GM18858 (cell line): ENCODE results near the gene RASL11B.

Experiments
- ATAC-seq: cut with Tn5 transposase; IDR thresholded peaks from one replicate; pipeline ENCODE4 v1.9.1; 2021; ENCODE audit not compliant: unreplicated experiment

The RASL11B gene

DNA sequence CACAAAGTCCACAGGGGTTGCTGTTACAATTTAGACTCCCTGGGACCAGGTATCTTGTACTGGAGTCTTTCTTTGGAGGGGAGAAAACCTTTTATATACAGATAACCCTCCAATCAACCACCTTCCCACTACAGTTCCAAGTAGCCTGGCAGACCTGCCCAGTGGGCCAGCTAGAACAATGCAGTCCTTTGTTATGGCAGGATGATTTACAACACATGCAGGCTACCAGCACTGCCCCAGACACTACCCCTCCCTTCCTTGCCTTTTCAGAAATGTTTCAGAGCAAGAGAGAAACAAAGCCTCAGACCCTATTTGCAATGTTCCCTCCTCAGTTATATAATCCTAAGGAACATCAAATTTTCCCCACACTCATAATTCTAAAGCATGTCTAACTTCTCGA, 11.1 kb downstream of the RASL11B start:
- ATAC-seq = no peak

DNA sequence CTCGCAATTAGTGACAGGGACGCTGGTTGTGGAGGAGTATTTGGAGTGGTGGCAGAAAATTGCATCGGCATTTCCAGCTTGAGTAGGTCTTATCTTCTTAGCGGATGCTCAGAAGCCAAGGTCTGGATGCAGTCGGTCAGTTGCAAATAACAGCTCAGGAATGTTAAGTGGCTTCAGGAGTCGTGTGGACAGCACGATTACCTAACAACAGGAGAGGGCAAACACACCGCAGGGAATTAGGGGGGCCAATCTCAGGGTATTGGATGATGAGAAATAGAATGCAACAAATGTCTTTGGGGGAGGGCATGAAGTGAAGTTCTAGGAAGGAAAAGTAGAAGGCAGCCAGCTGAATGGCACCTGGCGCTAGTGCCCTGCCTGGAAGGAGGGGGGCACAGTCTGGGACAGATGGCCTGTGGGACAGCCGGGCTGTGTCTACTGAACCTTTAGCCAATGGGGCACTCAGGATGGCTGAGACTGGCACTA, 11.8 kb downstream of the RASL11B start:
- no peak for ATAC-seq

DNA sequence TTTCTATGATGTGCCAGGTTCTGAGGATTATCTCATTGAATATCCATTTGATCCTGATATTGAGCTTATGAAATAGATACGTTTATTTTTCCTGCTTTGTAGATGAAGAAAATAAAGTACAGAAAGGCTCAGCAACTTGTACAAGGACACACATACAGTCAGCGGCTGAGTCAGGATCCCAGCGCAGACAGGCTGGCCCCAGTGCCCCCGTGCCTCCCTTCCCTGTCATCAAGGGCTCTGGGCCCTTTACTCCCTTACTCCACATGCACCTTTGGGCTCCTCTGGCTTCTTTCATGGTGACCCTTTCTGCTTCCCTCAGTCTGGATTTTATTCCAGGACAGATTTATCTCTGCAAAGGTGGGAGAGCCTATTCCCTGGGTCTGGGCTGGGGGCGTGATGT, 12.8 kb downstream of the RASL11B start:
- ATAC-seq = no peak

DNA sequence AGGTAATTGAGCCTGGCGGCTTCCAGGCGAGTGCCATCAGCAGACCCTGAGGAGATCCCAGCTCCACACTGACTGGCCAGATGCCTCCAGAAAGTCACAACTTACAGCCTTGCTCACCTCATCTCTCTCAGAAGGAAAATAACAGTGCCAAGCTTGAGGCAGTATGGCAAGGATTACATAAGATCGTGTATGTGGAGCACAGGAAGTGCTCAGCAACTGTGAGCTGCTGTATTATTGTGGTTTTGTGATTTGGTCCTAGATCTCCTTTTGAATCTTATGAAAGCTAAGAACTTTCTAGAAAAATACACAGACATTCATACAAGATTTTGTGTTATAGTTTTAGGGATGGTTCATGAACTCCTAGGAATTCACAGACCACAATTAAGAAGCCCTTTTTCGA, 14.0 kb downstream of the RASL11B start:
- ATAC-seq = no peak

DNA sequence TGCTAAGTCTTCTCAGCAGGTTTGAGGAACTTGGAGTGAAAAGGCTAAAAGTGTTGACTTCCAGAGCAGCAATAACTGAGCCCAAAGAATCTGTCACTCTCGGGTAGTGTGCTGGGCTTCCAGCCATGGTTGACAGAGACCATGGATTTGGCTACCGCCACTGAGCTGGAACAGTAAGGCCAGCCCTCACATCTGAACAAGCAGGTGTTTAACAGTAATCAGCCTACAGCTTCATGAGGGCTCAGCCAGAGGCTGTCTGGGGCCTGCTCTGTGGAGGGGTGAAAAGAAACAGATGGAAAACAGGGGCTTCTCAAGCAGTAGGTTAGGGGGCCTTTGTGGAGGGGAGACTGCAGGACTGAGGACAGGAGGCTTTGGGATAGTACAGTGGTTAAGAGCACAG, 14.9 kb downstream of the RASL11B start:
- ATAC-seq = no peak

DNA sequence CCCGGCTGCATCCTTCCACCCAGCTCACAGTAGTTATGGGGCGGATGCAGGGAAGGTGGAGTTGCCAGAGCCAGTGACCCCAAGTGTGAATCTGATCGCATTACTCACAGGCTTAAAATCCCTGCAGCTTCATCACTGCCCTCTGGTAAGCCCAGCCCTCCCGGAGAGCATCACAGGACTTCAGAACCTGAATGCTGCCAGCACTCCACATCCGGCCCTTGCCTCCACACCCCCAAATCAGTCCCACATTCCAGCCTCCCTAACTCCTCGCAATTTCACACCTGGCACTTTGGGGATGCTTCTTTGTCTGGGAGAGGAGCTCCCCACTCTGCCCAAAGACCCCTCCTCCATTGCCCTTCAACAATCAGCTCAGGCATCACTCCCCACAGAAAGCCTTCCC, 15.6 kb downstream of the RASL11B start:
- ATAC-seq = no peak

DNA sequence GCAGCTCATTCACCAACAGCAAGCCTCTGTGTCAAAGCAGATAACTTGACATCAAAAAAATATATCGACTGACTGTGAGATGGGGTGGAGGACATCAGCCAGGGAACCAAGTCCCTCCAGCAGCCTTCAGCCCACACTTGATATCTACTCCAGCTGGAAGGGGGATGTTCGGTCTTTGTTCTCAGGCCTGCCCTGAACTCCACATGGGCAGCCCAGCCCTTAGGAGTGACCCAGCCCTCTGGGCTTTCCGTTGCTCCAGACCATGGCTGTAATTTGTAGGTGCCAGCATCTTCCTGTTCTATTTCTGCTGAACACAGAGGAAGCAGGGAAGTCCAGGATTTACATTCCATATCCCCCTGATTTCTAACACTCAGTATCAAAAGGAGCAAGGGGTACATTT, 17.4 kb downstream of the RASL11B start:
- ATAC-seq = no peak

DNA sequence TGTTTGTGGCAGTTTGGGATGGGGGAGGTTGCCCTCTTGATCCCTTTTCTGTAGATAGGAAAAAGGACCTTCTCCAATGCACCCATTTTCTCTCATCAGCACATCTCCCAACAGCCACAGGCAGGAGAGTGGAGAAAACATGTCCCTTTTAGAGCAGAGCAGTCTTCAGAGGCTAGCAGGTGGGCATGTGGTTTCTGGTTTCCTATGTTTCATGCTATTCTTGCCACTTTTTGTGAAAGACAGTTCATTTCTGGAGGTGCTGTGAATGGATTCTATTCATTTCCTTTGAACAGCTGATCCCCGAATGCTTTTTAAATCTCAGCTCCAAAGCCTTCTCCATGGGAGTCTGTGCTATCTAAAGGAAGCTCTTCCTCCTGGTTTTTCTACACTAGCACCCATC, 18.9 kb downstream of the RASL11B start:
- no peak for ATAC-seq

DNA sequence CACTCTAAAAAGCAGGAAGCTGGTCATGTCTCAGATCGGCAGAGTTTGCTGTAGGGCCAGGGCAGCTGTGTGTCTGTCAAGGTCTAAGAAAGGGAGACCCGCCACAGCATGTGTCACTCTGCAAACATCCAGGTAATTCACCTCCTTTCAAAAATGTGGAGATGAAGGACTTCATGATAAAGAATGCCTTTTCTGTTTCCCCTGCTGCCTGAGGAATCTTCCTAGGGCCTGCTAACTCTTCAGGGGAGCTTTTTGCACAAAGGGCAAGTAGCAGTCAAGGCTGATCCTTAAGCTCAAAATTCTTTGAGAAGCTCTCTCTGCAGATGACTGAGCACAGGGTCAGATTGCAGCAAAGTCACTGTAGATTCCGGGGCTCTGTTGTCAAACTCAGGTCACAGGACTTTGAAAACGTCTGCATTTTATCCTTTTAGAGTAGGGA, 21.1 kb downstream of the RASL11B start:
- no peak for ATAC-seq

DNA sequence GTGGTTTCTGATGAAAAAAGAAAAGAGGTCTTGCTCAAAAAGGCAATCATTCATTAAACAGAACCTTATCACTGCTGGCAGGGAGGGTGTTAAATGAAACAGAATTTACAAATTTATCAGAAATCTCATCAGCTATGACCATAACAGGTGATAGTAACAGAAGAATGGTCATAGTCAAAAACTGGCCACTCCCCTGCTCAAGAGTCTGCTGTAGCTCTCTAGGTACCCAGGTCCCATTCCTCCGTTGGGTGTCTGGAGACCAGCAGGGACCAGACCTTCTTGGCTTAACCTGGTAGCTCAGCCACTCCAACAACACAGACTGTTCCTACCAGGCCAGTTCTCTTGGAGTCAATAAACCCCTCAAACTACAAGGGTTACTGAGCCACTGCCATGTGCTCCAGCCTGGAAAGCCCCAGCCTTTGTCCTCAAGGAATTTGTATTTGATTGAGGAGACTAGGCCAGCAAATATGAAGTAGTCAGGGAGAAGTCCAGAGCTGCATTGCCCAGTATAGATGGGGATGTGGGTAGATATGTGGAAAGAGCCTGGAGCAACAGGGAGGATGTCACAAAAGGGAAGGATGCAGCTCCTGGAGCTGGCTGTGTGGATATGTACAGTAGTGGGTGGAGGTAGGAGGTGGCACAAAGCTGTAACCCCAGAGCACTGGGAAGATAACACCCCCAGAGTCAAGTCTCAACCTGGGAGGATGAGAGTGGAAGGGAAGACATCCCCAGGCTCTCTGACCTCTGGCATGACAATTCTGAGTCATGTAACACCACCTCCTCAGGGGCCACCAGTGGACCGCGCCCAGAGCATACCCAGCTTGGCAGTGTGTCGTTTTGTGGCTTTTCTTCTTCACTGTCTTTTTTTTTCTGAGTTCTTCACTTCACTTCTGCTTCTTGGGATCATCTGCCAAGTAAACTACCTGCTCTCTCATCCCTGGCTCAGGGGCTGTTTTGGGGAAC, 21.9 kb downstream of the RASL11B start:
- no peak for ATAC-seq

DNA sequence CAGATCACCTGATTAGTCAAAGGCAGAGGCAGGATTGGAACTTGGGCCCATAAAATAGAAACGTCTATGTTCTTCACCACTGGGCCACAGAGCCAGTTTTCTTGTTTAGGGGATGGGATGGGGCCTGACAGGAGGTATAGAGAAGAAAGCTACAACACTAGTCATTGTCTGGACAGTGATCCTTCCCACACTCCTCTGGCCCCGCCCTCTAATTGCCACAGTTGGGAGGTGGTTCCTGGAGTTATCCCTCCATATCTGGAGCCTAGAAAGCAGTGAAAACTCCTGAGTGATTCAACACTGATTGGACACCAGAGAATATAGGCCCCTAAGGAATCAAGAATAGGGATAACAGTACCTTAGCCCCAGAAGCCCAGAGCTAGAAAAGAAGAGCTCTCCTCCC, 22.9 kb downstream of the RASL11B start:
- no peak for ATAC-seq

DNA sequence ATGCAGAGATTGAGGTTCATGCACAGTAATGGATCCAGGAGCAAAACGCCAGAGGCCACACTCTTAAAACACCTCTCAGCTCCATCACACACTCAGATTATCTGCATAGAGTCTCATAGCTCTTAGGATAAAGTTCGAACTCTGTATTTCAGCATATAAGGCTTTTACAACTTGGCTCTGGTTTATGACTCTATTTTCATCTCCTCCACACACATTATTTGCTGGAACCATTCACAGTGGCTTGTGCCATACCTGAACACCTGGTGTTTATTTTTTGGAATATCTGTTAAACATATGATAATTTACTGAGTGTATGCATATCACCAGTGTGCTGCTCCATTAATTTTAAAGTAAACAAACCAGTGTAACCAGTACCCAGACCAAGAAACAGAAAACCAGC, 27.2 kb downstream of the RASL11B start:
- ATAC-seq = no peak

DNA sequence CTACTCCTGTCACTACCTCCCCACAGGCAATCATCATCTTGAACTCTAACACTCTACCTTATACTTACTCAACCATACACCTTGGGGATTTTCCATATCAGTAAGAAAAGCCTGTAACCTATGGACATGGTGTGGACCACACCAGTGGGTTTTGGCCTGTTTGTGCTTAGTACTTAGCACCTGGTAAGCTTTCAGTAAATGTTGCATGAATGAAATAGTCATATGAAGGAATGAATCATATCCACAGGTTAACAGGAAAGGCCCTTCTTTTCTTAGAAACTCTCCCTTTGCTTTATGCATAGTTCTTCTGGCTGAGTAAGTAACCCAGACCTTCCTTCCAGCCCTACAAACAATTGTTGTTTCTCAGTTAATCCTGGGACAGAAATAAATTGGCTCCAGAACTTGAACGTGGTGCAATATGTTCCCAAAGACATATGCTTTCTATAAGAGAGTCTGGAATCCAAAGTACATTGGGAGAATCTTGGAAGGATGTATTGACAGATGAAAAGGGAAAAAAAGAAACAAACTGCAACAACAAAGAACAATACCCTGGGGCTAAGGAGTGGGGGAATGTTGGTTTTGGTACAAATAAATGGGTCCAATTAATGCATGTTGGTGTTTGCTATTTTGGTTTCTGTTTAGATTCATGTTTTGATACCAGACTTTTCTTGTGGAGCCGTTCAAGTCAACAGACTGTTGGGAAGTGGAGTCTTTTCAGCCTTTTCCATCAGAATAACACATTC, 27.8 kb downstream of the RASL11B start:
- ATAC-seq = no peak

DNA sequence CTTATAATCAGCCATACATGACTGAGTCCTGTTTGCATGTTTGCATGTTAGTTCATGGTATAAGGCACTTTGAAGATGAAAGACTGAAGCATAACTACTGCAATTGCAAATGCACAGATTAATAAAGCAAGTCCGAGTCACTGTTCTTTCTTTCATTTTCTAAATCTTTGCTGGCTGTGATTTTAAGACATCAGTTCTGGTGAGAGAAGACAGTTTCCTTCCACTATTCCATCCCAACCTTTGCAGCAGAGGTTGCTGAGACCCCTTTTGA, 28.3 kb downstream of the RASL11B start:
- ATAC-seq = no peak

DNA sequence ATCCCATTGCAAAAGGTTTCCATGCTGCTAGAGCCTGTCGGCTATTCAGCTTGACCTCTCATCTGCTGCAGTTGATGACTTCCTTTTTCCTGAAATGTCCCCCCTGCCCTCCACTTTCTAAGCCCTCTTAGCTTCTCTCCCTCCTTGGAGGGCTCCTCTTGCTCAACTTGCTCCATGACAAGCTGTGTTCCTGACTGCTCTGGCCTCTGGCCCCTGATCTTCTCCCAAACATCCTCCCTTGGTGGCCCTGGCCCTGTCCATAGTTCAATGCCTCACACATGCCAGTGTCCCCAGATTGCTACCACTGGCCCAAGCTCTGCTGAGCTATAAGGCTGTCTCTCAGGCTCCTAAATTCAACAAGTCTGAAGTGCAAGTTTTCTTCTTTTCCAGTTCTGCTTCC, 29.6 kb downstream of the RASL11B start:
- no peak for ATAC-seq

DNA sequence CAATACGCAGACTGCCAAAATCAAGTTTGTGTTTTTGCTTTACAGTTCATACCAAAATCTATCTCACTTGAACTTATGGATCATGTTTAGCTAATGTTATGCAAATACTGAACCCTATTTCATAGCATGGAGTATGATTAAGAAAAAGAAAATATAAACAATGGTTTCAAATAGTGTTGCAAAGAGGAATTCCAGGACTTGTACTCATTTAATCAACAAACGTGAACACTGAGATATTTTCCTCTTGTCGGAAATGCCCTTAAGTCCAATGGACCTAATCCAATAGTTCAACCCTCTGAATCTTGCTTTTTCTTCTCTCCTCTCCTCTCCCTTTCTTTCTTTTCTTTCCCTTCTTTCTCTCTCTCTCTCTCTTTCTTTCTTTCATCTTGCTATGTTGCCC, 30.8 kb downstream of the RASL11B start:
- no peak for ATAC-seq

DNA sequence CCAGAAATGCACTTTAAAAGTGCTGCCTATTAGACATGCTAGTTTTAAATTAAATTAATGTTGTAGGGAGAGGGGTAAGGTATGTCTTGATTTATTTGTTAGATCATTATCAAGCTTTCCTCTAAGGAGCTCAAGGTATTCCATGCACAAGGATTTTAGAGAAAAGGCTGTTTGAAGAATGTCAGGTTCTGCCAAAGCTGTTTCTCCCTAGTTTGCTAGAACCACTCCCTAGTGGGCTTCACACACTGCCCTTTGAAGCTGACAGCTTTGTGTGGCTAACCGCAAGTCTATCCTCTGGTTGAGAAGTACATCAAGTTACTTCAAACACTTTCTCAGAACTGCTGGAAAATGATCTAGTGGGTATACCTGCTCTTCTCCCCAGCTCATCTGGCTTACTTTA, 32.3 kb downstream of the RASL11B start:
- ATAC-seq = no peak

DNA sequence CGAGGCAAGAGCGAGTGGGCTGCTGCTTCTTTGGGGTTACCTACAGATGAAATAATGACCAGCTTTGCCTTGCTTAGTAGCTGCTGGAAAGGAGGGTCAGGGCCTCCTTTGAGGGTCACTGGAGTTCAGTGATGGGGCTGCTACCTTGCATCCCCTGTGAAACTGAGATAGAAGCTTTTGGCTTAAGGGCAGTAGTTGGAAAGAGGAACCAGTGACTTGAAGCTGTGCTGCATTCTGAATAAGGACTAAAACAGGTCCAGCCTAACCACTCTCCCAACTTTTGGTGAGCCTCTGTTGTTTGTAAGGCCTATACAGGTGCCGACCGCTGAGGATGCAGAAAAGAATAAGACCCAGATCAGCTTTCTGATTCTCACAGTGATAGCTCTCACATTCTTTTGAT, 41.2 kb downstream of the RASL11B start:
- no peak for ATAC-seq

DNA sequence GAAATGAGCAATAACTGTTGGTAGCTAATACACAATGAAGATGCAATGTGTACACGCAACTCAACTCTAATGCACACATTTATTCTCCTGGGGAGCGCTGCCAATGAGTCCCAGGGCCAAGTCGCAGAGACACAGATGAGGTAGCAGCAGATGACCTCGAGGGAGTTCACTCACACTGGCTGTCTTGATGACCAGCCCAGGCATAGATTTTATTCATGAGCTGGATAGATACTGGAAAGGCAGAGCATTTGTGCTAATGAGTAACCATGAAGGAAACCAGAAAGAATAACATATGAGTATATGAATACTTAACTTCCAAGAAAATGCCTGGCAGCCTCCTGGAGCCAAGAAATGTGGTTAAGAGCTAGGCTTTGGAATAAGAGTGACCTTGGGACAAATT, 42.3 kb downstream of the RASL11B start:
- no peak for ATAC-seq

DNA sequence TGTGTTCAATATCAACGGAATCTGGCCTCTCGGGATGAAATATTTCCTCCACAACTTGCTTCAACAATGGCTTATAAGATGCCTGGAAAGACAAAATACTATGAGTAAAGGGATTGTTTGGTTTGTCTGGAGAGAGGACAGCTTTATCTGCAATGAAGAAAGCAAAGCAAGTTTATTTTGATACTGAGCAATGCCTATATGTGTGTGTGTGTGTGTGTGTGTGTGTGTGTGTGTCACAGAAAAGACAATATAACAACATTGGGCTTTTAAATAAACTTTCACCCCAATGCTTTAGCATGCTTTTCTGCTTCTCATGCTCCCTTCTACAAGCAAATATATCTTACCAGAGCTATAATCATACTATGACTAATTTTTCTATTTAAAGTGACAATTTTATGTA, 45.4 kb downstream of the RASL11B start:
- no peak for ATAC-seq

DNA sequence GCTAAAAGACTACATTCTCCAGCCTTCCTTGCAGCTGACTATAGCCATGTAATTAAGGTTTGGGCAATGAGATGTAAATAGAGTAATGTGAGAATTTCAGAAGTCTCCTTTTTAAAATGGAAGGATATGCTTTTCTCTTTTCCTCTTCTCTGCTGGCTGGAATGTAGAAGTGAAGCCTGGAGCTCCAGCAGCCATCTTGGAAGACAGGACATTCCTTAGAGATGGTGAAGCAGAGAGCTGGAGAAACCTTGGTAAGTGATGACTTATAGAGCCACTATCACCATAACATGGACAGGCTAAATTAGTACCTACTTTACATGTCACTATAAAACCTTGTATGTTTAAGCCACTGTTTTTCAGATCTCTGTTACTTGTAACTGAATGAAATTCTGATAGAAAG, 48.0 kb downstream of the RASL11B start:
- no peak for ATAC-seq

DNA sequence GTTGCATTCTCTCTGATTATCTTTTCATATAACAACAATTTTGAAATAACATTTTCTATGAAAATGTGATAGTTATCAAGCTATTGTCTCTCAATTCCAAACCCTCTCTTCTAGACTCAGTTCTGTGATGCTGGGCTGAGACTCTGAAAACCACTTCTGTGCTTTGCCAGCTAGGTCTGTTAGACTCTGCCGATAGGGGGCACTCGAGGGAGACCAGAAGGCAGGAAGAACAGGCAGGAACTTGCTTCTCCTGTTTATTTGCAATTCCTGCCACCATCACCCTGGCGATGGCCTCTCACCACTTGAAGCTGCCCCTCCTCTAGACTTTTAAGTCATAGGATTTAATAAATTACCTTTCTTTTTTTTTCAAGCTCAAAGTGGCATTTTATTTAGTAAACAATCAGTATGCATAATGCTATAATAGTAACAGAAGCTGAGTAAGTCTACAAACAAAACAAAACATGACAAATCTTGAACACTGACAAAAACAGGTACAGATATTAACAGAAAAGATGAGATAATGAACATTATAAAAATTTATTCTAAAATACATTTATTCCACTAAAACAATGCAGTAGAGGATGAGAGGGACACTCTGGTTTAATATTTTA, 49.7 kb downstream of the RASL11B start:
- ATAC-seq = peak; percentile 82
